K562 (cell line): ENCODE results near the gene GFOD1. TPM values are rescaled to one million over a fixed set of nuclear protein-coding genes. Genes with fewer than 3 reads are reported as not detected.
A peak's percentile ranks its signal among the peaks of the same experiment; 100 is the strongest.

Experiments
- CBX2 ChIP-seq: fragments of 200-600 bp; sonication (generic); IDR thresholded peaks from one replicate; pipeline ENCODE4 v1.6.1; 2012; ENCODE audit warnings: mild to moderate bottlenecking, low read length, inconsistent platforms; ENCODE audit not compliant: insufficient read depth, poor library complexity, severe bottlenecking
- FOXK2 ChIP-seq, 2 experiments: fragments of 450-650 bp; IDR thresholded peaks in 1 of 2; conservative IDR thresholded peaks in 1 of 2; 2 replicates each; pipeline ENCODE4 v1.6.1; 2016; ENCODE audit warnings: low read depth in 2 of 2, mild to moderate bottlenecking in 1 of 2
- HNRNPLL ChIP-seq: fragments of 200-400 bp; formaldehyde crosslinking; IDR thresholded peaks from 2 replicates; pipeline ENCODE4 v1.6.1; 2017; ENCODE audit warnings: low read length, low read depth, mild to moderate bottlenecking; ENCODE audit not compliant: poor library complexity, severe bottlenecking
- JUND ChIP-seq, 2 experiments: IDR thresholded peaks; 2 replicates in 1 of 2; 3 replicates in 1 of 2; pipeline ENCODE4 v1.6.1; 2011; ENCODE audit warnings: borderline replicate concordance in 2 of 2, low read depth in 2 of 2, low read length in 2 of 2, improper control_type of control experiment in 1 of 2, missing biosample characterization in 1 of 2, missing genetic modification characterization in 1 of 2, missing genetic modification reagents in 1 of 2
- KLF1 ChIP-seq: fragments of 450-650 bp; IDR thresholded peaks from 2 replicates; pipeline ENCODE4 v1.6.1; 2016; ENCODE audit warnings: missing genetic modification characterization, missing compliant biosample characterization
- LARP7 ChIP-seq: fragments of 450-650 bp; IDR thresholded peaks from 2 replicates; pipeline ENCODE4 v1.6.1; 2016
- NCOA2 ChIP-seq, 2 experiments: fragments of 450-650 bp; IDR thresholded peaks; 2 replicates each; pipeline ENCODE4 v1.6.1; 2018; ENCODE audit warnings: mild to moderate bottlenecking in 2 of 2, moderate library complexity in 1 of 2; ENCODE audit not compliant: partially characterized antibody in 2 of 2
- PHB2 ChIP-seq: fragments of 450-650 bp; IDR thresholded peaks from 2 replicates; pipeline ENCODE4 v1.6.1; 2017; ENCODE audit warnings: low read depth
- RBM17 ChIP-seq: fragments of 200-400 bp; formaldehyde crosslinking; IDR thresholded peaks from 2 replicates; pipeline ENCODE4 v1.6.1; 2017; ENCODE audit warnings: low read depth, mild to moderate bottlenecking, low read length, borderline replicate concordance
- ZBED1 ChIP-seq: IDR thresholded peaks from 2 replicates; pipeline ENCODE4 v1.6.1; 2014
- ZFP30 ChIP-seq: fragments of 250-450 bp; sonication (Bioruptor Pico); IDR thresholded peaks from 2 replicates; pipeline ENCODE4 v1.8.0; 2022; ENCODE audit warnings: moderate library complexity, mild to moderate bottlenecking, inconsistent platforms, borderline replicate concordance
- ZNF184 ChIP-seq: sonication (generic); formaldehyde crosslinking; IDR thresholded peaks from 2 replicates; pipeline ENCODE4 v1.5.0; 2020; ENCODE audit warnings: missing genetic modification reagents
- ZNF23 ChIP-seq: fragments of 250-450 bp; sonication (Bioruptor Pico); IDR thresholded peaks from 2 replicates; pipeline ENCODE4 v1.4.0; 2020; ENCODE audit warnings: mild to moderate bottlenecking
- ZNF57 ChIP-seq: fragments of 450-650 bp; formaldehyde crosslinking; IDR thresholded peaks from 2 replicates; pipeline ENCODE4 v1.4.0; 2020; ENCODE audit warnings: mild to moderate bottlenecking, moderate library complexity
- ZNF75A ChIP-seq: fragments of 450-650 bp; formaldehyde crosslinking; IDR thresholded peaks from 2 replicates; pipeline ENCODE4 v1.4.0; 2020; ENCODE audit warnings: mild to moderate bottlenecking
- ZNF76 ChIP-seq: fragments of 250-450 bp; sonication (Bioruptor Pico); IDR thresholded peaks from 2 replicates; pipeline ENCODE4 v1.4.0; 2020; ENCODE audit warnings: mild to moderate bottlenecking, moderate library complexity, borderline replicate concordance
- polyA plus RNA-seq, 8 experiments: library from polyadenylated mRNA; depleted of rRNA in 4 of 8; stranded (reverse) in 5 of 8; unstranded in 3 of 8; fragments of >200 nt; fragmentation: Nextera tagmentation in 2 of 8; fragmentation: Illumina TruSeq in 1 of 8; extraction: Ambion mirVana in 2 of 8; extraction: Trizol in 1 of 8; gene quantifications; 2 replicates each; pipeline versions ENCODE4 v1.2.1 to v1.2.3, GENCODE V29; 2011 to 2014; ENCODE audit warnings: inconsistent platforms in 1 of 8, missing spikeins in 1 of 8
- total RNA-seq, 7 experiments: library from RNA; depleted of rRNA in 6 of 7; stranded (reverse); fragments of >200 nt in 6 of 7; fragmentation: Illumina TruSeq in 2 of 7; extraction: Trizol in 2 of 7; gene quantifications; 2 replicates each; pipeline versions ENCODE4 v1.2.1 to v1.2.3, GENCODE V29; 2011 to 2021; ENCODE audit warnings: low replicate concordance in 1 of 7
- TF ChIP-seq, protein P1 (sequence below): fragments of 450-650 bp; IDR thresholded peaks from 2 replicates; pipeline ENCODE4 v1.6.1; 2016; ENCODE audit warnings: antibody characterized with exemption
- TF ChIP-seq, protein P2 (sequence below): fragments of 450-650 bp; IDR thresholded peaks from 2 replicates; pipeline ENCODE4 v1.6.1; 2017; ENCODE audit warnings: mild to moderate bottlenecking, moderate library complexity
- TF ChIP-seq, protein P3 (sequence below): fragments of 450-650 bp; conservative IDR thresholded peaks from 2 replicates; pipeline ENCODE4 v1.6.1; 2016; ENCODE audit warnings: missing genetic modification characterization, low read depth, mild to moderate bottlenecking, missing compliant biosample characterization, moderate library complexity
- TF ChIP-seq, protein P4 (sequence below), 2 experiments: IDR thresholded peaks in 1 of 2; conservative IDR thresholded peaks in 1 of 2; 2 replicates each; pipeline ENCODE4 v1.6.1; 2016; ENCODE audit warnings: low read depth in 2 of 2, mild to moderate bottlenecking in 1 of 2, missing compliant biosample characterization in 1 of 2, missing genetic modification characterization in 1 of 2, moderate library complexity in 1 of 2

Gene GFOD1
- total and polyA plus RNA-seq, 9 of the 15 experiments (the other 6 are each of a cell fraction or from before 2014, with no cell fraction given) = 3.8 to 12.0 (median 8.2) TPM

DNA sequence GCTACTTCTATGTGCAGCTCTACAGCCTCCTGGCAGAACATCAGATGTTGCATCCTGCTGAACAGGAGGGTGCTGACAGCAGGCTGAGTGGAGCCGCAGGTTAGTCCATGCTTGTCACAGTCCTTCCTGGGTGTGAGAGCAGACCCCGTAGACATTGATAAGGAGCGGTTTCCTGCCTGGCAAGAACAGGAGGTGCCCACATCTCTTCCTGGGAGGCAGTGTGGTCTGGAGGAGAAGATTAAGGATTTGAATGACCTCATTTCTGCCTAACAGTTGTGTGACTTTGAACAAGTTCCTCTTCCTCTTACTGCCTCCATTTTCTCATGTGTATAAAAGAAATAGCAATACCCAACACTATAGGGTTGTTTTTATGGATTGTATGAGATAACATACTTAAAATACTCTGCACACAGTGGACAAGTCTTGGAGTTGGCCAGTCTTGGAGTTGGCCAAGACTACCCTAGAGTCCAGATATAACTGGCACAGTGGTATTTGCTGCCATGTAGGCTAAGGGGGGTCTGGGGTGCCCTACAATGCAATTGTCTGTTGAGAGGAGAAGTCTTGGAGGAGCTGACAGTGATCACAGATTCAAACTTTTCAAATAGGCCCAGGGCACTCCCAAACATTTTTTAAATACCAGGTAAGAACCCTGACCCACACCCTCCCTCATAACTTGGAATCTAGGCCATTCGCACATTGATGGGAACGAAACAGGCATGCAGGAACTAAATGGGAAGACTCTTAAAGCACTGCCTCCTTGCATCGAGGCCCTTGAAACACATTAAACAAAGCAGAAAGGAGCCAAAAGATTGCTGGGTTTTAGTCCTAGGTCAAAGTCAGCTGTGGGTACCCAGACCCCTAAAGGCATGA, 126.5 kb downstream of the GFOD1 start (continued):
- no peak for TF ChIP-seq ZNF23 (CRISPR knock-in tag)
- no peak for TF ChIP-seq ZNF76 (CRISPR knock-in tag)
- peak; percentile 88 for TF ChIP-seq JUND (IDR thresholded peaks at IDR 0.05; ENCODE audit: borderline replicate concordance, low read depth, low read length)
- peak; percentile 92; the same call in 2 of the 3 replicates for TF ChIP-seq JUND (tag; IDR thresholded peaks at IDR 0.05; ENCODE audit: borderline replicate concordance, low read depth, low read length)
- TF ChIP-seq FOXK2 (conservative IDR thresholded peaks at IDR 0.05 in 1 of 2, IDR thresholded peaks at IDR 0.05 in 1 of 2; ENCODE audit: low read depth in 2 of 2) = no peak
- TF ChIP-seq ZBED1 = no peak
- no peak for TF ChIP-seq HNRNPLL
- no peak for TF ChIP-seq LARP7
- no peak for TF ChIP-seq ZNF75A (CRISPR knock-in tag)
- TF ChIP-seq, protein P1, sequence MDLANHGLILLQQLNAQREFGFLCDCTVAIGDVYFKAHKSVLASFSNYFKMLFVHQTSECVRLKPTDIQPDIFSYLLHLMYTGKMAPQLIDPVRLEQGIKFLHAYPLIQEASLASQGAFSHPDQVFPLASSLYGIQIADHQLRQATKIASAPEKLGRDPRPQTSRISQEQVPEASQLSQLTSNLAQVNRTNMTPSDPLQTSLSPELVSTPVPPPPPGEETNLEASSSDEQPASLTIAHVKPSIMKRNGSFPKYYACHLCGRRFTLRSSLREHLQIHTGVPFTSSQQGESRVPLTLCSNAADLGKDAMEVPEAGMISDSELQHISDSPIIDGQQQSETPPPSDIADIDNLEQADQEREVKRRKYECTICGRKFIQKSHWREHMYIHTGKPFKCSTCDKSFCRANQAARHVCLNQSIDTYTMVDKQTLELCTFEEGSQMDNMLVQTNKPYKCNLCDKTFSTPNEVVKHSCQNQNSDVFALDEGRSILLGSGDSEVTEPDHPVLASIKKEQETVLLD = peak; percentile 21; the same call in 1 of the 2 replicates
- TF ChIP-seq ZNF57 (CRISPR knock-in tag) = 0 out of 2 replicates have a peak, but pooled peaks have one; percentile 36
- TF ChIP-seq RBM17 = no peak
- no peak for TF ChIP-seq NCOA2 (IDR thresholded peaks at IDR 0.05; ENCODE audit: partially characterized antibody in 2 of 2)
- TF ChIP-seq, protein P2, sequence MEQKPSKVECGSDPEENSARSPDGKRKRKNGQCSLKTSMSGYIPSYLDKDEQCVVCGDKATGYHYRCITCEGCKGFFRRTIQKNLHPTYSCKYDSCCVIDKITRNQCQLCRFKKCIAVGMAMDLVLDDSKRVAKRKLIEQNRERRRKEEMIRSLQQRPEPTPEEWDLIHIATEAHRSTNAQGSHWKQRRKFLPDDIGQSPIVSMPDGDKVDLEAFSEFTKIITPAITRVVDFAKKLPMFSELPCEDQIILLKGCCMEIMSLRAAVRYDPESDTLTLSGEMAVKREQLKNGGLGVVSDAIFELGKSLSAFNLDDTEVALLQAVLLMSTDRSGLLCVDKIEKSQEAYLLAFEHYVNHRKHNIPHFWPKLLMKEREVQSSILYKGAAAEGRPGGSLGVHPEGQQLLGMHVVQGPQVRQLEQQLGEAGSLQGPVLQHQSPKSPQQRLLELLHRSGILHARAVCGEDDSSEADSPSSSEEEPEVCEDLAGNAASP = no peak
- TF ChIP-seq ZNF184 = no peak
- no peak for TF ChIP-seq KLF1 (tag)
- TF ChIP-seq, protein P3, sequence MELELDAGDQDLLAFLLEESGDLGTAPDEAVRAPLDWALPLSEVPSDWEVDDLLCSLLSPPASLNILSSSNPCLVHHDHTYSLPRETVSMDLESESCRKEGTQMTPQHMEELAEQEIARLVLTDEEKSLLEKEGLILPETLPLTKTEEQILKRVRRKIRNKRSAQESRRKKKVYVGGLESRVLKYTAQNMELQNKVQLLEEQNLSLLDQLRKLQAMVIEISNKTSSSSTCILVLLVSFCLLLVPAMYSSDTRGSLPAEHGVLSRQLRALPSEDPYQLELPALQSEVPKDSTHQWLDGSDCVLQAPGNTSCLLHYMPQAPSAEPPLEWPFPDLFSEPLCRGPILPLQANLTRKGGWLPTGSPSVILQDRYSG (tag) = no peak
- TF ChIP-seq ZFP30 (CRISPR knock-in tag) = no peak
- TF ChIP-seq CBX2 = no peak
- no peak for TF ChIP-seq PHB2
- TF ChIP-seq, protein P4, sequence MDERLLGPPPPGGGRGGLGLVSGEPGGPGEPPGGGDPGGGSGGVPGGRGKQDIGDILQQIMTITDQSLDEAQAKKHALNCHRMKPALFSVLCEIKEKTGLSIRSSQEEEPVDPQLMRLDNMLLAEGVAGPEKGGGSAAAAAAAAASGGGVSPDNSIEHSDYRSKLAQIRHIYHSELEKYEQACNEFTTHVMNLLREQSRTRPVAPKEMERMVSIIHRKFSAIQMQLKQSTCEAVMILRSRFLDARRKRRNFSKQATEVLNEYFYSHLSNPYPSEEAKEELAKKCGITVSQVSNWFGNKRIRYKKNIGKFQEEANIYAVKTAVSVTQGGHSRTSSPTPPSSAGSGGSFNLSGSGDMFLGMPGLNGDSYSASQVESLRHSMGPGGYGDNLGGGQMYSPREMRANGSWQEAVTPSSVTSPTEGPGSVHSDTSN (CRISPR knock-in tag; IDR thresholded peaks at IDR 0.05; ENCODE audit: low read depth) = no peak
- TF ChIP-seq, protein P4 (tag; conservative IDR thresholded peaks at IDR 0.05; ENCODE audit: low read depth) = no peak
